Measurements from ENCODE around the gene APC.

The APC gene

GRCh38 chr5:112784726-112785125, 47.0 kb downstream of the APC start:
- DNase-seq (ENCODE audit: low spot score), result no peak

GRCh38 chr5:112787261-112787660, 49.6 kb downstream of the APC start:
- DNase-seq (ENCODE audit: low spot score), result no peak

GRCh38 chr5:112787896-112788295, 50.2 kb downstream of the APC start:
- no peak for DNase-seq (ENCODE audit: low spot score)

GRCh38 chr5:112793201-112793600, 55.5 kb downstream of the APC start:
- DNase-seq (ENCODE audit: low spot score), result no peak

GRCh38 chr5:112794410-112794809, 56.7 kb downstream of the APC start:
- no peak for DNase-seq (ENCODE audit: low spot score)

GRCh38 chr5:112795342-112795741, 57.7 kb downstream of the APC start:
- DNase-seq (ENCODE audit: low spot score), result no peak

- no peak for DNase-seq (ENCODE audit: low spot score)
Observed at GRCh38 chr5:112795944-112796678, 58.4 kb downstream of the APC start.

GRCh38 chr5:112799661-112800060, 62.0 kb downstream of the APC start:
- no peak for DNase-seq (ENCODE audit: low spot score)

- no peak for DNase-seq (ENCODE audit: low spot score)
Observed at GRCh38 chr5:112800891-112801290, 63.2 kb downstream of the APC start.

- DNase-seq (ENCODE audit: low spot score), result no peak
Observed at GRCh38 chr5:112811023-112811422, 73.3 kb downstream of the APC start.

GRCh38 chr5:112812549-112812948, 74.9 kb downstream of the APC start:
- DNase-seq (ENCODE audit: low spot score), result no peak

- DNase-seq (ENCODE audit: low spot score), result no peak
Observed at GRCh38 chr5:112820246-112820645, 82.6 kb downstream of the APC start.

- DNase-seq (ENCODE audit: low spot score), result no peak
Observed at GRCh38 chr5:112822456-112822855, 84.8 kb downstream of the APC start.

- no peak for DNase-seq (ENCODE audit: low spot score)
Observed at GRCh38 chr5:112823181-112823580, 85.5 kb downstream of the APC start.

- DNase-seq (ENCODE audit: low spot score), result no peak
Observed at GRCh38 chr5:112823656-112824055, 86.0 kb downstream of the APC start.

- DNase-seq (ENCODE audit: low spot score), result no peak
Observed at GRCh38 chr5:112824197-112824596, 86.5 kb downstream of the APC start.

- DNase-seq (ENCODE audit: low spot score), result no peak
Observed at GRCh38 chr5:112830378-112830777, 92.7 kb downstream of the APC start.

GRCh38 chr5:112833971-112834370, 96.3 kb downstream of the APC start:
- DNase-seq (ENCODE audit: low spot score), result no peak

GRCh38 chr5:112844489-112844888, 106.8 kb downstream of the APC start:
- DNase-seq (ENCODE audit: low spot score), result no peak

- DNase-seq (ENCODE audit: low spot score), result no peak
Observed at GRCh38 chr5:112846556-112846955, 108.9 kb downstream of the APC start.

- no peak for DNase-seq (ENCODE audit: low spot score)
Observed at GRCh38 chr5:112847306-112847705, 109.6 kb downstream of the APC start.

- DNase-seq (ENCODE audit: low spot score), result no peak
Observed at GRCh38 chr5:112848116-112848811, 110.6 kb downstream of the APC start.

GRCh38 chr5:112849912-112850311, 112.2 kb downstream of the APC start:
- DNase-seq (ENCODE audit: low spot score), result no peak

- no peak for DNase-seq (ENCODE audit: low spot score)
Observed at GRCh38 chr5:112854651-112855050, 117.0 kb downstream of the APC start.

All from ecto neural progenitor cell (in vitro differentiated cells).